Gastroesophageal sphincter (tissue), 4 donors: ENCODE results near the gene KLHDC7B. TPM values are rescaled to one million over a fixed set of nuclear protein-coding genes. Genes with fewer than 3 reads are reported as not detected.
"Not testable (repeated sequence)": the region's sequence is repeated elsewhere in the genome, so short reads cannot be mapped to it uniquely, and the experiment has no call there.

Experiments used
- ATAC-seq: fragments of 150-250 bp; one replicate; pipeline ENCODE4 v1.9.1; 2016; ENCODE audit warnings: mild to moderate bottlenecking, moderate library complexity
- H3K27ac ChIP-seq, 4 donors: fragments of 200-600 bp; sonication (generic) in 3 of 4; 1 replicate in 3 of 4; 2 replicates in 1 of 4; pipeline ENCODE4 v1.5.1; 2016 to 2019
- H3K27me3 ChIP-seq: fragments of 200-600 bp; sonication (generic); one replicate; pipeline ENCODE4 v1.5.1; 2019
- H3K36me3 ChIP-seq, 2 donors: fragments of 200-600 bp; sonication (generic); one replicate each; pipeline ENCODE4 v1.5.1; 2019; ENCODE audit warnings: control low read depth in 1 of 2
- H3K4me1 ChIP-seq, 3 donors: fragments of 200-600 bp; sonication (generic); 1 replicate in 2 of 3; 2 replicates in 1 of 3; pipeline ENCODE4 v1.5.1; 2016 to 2019; ENCODE audit warnings: control low read depth in 2 of 3
- H3K4me3 ChIP-seq, 2 donors: fragments of 200-600 bp; sonication (generic); one replicate each; pipeline ENCODE4 v1.5.1; 2019; ENCODE audit warnings: mild to moderate bottlenecking in 1 of 2, moderate library complexity in 1 of 2
- H3K9me3 ChIP-seq, 3 donors: fragments of 200-600 bp; sonication (generic); one replicate each; pipeline ENCODE4 v1.5.1; 2017 to 2019; ENCODE audit warnings: control low read depth in 2 of 3
- EP300 ChIP-seq: sonication (generic); formaldehyde crosslinking; IDR thresholded peaks from one replicate; pipeline ENCODE4 v1.6.1; 2017; ENCODE audit warnings: antibody characterized with exemption, mild to moderate bottlenecking
- POLR2A ChIP-seq, 2 donors: fragments of 450-650 bp; IDR thresholded peaks; one replicate each; pipeline ENCODE4 v1.6.1; 2017; ENCODE audit warnings: antibody characterized with exemption in 2 of 2, mild to moderate bottlenecking in 2 of 2, moderate library complexity in 1 of 2
- POLR2AphosphoS5 ChIP-seq: sonication (generic); formaldehyde crosslinking; IDR thresholded peaks from one replicate; pipeline ENCODE4 v1.6.1; 2017; ENCODE audit warnings: antibody characterized with exemption
- WGBS, 2 donors: methylation state at CpG; one replicate each; pipeline ENCODE4 v1.1.5; 2018; ENCODE audit warnings: low coverage in 1 of 2; 5-methylcytosine and 5-hydroxymethylcytosine counted together
- total RNA-seq, 4 donors: library from RNA; depleted of rRNA; stranded (reverse); fragments of >200 nt; gene quantifications; one replicate each; pipeline ENCODE4 v1.1.0, GENCODE V29; 2016
- TF ChIP-seq, protein P1 (sequence below), 4 experiments: fragments of 200-600 bp in 2 of 4; fragments of 450-650 bp in 2 of 4; sonication (generic) in 1 of 4; IDR thresholded peaks; one replicate each; pipeline ENCODE4 v1.5.1; 2017 to 2019; ENCODE audit warnings: antibody characterized with exemption in 4 of 4, mild to moderate bottlenecking in 2 of 4, moderate library complexity in 2 of 4

KLHDC7B gene
- total RNA-seq, 4 donors from 2014 or later = 0.08 to 0.31 (median 0.27) TPM; not detected in 1

DNA sequence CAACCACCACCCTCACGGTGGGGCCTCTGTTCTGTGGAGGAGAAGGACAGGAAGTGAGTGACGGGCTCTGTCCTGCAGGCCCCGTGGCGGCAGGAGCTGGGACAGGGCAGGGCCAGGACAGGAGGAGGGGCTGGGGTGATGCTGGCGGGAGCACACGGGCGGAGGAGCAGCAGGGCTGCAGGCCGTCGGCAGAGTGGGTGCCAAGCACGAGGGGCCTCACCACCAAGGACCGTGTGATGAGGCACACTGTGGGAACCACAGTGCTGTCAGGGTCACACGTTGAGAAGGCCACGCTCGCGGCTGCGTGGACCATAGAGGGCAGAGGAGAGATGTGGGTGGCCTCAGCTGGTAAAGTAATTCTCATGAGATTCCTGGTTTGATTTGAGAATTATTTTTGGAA is 28.8 kb upstream of the KLHDC7B start:
- 85% methylated on average over 4 of the region's 16 CpGs; no CpG with 5 or more reads in 1 of the 2 donors for WGBS, 2 donors
- ATAC-seq = no peak
- no peaks in the 10 kb centered on the region for H3K4me1 ChIP-seq
- H3K27ac ChIP-seq = no peak overlapping the region
- TF ChIP-seq, protein P1, sequence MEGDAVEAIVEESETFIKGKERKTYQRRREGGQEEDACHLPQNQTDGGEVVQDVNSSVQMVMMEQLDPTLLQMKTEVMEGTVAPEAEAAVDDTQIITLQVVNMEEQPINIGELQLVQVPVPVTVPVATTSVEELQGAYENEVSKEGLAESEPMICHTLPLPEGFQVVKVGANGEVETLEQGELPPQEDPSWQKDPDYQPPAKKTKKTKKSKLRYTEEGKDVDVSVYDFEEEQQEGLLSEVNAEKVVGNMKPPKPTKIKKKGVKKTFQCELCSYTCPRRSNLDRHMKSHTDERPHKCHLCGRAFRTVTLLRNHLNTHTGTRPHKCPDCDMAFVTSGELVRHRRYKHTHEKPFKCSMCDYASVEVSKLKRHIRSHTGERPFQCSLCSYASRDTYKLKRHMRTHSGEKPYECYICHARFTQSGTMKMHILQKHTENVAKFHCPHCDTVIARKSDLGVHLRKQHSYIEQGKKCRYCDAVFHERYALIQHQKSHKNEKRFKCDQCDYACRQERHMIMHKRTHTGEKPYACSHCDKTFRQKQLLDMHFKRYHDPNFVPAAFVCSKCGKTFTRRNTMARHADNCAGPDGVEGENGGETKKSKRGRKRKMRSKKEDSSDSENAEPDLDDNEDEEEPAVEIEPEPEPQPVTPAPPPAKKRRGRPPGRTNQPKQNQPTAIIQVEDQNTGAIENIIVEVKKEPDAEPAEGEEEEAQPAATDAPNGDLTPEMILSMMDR (IDR thresholded peaks at IDR 0.05) = no peak
- TF ChIP-seq POLR2A (IDR thresholded peaks at IDR 0.05) (no peak), EP300 (no peak)
- H3K36me3 ChIP-seq = peaks cover 0 to 82% of the 10 kb centered on the region in 2 donors
- no peaks in the 10 kb centered on the region for H3K27me3 ChIP-seq
- no peak overlapping the region for H3K4me3 ChIP-seq
- H3K9me3 ChIP-seq = no peaks in the 10 kb centered on the region

DNA sequence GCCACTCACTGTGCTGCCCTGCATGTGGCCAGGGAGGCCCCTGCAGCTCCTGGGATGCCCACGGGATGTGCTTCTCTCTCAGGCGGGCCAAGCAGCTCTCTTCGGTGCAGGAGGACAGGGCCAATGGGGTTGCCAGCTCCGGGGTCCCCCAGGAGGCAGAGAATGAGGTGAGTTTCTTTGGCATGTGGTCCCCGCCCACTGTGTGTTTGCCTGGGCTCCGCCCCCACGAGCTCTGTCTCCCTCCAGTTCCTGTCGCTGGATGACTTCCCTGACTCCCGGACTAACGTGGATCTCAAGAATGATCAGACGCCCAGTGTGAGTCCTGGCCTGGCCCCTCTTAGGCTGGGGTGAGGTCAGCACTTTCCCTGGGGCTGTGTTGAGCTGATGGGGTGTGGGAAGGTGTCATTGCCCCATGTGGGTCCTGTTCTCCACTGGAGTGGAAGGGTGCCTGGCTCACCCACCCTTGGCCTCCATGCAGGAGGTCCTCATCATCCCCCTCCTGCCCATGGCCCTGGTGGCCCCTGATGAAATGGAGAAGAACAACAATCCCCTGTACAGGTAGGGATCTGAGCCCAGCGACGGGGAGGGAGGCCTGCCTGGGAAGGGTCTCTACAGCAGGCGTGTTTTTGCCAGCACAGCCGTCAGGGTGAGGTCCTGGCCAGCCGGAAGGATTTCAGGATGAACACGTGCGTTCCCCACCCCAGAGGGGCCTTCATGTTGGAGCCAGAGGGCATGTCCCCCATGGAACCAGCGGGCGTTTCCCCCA is 28.0 kb upstream of the KLHDC7B start:
- H3K9me3 ChIP-seq = no peaks in the 10 kb centered on the region
- no peaks in the 10 kb centered on the region for H3K27me3 ChIP-seq
- WGBS, 2 donors = 87% methylated on average over 7 of the region's 20 CpGs; no CpG with 5 or more reads in 1 of the 2 donors
- no peak for ATAC-seq
- no peak overlapping the region for H3K4me3 ChIP-seq
- peaks cover 0 to 84% of the 10 kb centered on the region in 2 donors for H3K36me3 ChIP-seq
- no peaks in the 10 kb centered on the region for H3K4me1 ChIP-seq
- H3K27ac ChIP-seq = no peak overlapping the region
- TF ChIP-seq EP300 (no peak), POLR2AphosphoS5 (no peak), POLR2A (IDR thresholded peaks at IDR 0.05) (no peak)
- TF ChIP-seq, protein P1 (IDR thresholded peaks at IDR 0.05) = no peak

DNA sequence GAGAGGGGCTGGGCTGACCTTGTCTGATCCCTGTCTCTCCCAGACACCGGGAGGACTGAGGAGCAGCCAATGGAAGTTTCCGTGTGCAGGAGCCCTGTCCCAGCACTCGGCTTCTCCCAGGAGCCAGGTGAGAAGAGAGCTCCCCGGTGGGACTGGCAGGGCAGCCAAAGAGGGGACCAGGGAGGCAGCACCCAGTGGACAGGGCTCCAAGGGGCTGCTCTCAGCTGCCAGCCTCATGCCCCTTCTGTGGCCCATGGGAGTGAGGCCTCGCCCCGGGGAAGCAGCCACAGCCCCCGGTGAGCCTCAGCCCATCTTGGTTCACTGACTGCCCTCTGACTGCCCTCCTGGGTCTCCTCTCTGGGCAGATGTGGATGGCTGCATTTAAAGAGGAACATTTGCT is 27.1 kb upstream of the KLHDC7B start:
- Histone ChIP-seq H3K36me3 (peaks cover 0 to 87% of the 10 kb centered on the region in 2 donors), H3K4me1 (peaks cover 0 to 2% (median 0%) of the 10 kb centered on the region in 3 donors), H3K27ac (no peak overlapping the region), H3K9me3 (no peaks in the 10 kb centered on the region), H3K27me3 (no peaks in the 10 kb centered on the region), H3K4me3 (no peak overlapping the region)
- TF ChIP-seq, protein P1 (IDR thresholded peaks at IDR 0.05) = no peak
- TF ChIP-seq EP300 (no peak), POLR2AphosphoS5 (no peak), POLR2A (IDR thresholded peaks at IDR 0.05) (no peak)
- ATAC-seq = no peak
- 80% methylated on average over 1 of the region's 7 CpGs; no CpG with 5 or more reads in 1 of the 2 donors for WGBS, 2 donors

DNA sequence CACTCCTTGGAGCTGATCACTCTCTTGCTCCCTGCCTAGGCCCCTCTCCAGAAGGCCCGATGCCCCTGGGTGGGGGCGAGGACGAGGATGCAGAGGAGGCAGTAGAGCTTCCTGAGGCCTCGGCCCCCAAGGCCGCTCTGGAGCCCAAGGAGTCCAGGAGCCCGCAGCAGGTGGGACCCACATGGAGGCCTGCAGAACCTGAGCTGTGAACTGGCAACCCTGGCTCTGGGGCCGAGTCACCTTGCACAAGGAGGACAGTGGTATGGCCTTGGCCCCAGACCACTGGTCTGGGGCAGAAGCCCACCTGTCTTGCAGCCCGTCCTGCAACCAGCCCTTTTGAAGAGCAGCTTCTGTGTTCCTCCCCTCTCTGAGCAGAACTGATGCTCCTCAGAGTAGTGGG is 26.5 kb upstream of the KLHDC7B start:
- Histone ChIP-seq H3K9me3 (no peaks in the 10 kb centered on the region), H3K27ac (no peak overlapping the region), H3K4me3 (no peak overlapping the region), H3K27me3 (no peaks in the 10 kb centered on the region), H3K4me1 (peaks cover 0 to 8% (median 2%) of the 10 kb centered on the region in 3 donors), H3K36me3 (peaks cover 0 to 92% of the 10 kb centered on the region in 2 donors)
- WGBS, 2 donors = no CpG with 5 or more reads among the region's 8 CpGs
- TF ChIP-seq POLR2AphosphoS5 (no peak), EP300 (no peak), POLR2A (IDR thresholded peaks at IDR 0.05) (no peak)
- TF ChIP-seq, protein P1 (IDR thresholded peaks at IDR 0.05) = no peak
- ATAC-seq = no peak

DNA sequence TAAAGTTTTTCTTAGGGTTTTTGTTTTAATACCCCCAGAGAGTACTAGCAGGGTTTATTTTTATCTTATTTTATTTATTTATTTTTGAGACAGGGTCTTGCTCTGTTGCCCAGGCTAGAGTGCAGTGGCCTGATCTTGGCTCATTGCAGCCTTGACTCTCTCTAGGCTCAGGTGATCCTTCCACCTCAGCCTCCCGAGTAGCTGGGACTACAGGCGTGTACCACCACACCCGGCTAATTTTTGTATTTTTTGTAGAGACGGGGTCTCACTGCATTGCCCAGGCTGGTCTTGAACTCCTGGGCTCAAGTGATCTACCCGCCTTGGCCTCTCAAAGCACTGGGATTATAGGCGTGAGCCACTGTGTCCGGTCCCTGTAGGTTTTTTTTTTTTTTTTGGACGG is 25.5 kb upstream of the KLHDC7B start:
- Histone ChIP-seq H3K4me1 (peaks cover 0 to 18% (median 9%) of the 10 kb centered on the region in 3 donors), H3K36me3 (peaks cover 0 to 87% of the 10 kb centered on the region in 2 donors)
- WGBS, 2 donors = 87 to 90% methylated on average over 3 to 7 of the region's 8 CpGs
- not testable (repeated sequence) for H3K27ac ChIP-seq, H3K4me3 ChIP-seq, H3K9me3 ChIP-seq, H3K27me3 ChIP-seq, ATAC-seq
